ENCODE data around the gene SCFD1. TPM values are rescaled to one million over a fixed set of nuclear protein-coding genes. Genes with fewer than 3 reads are reported as not detected.

The SCFD1 gene, protein sequence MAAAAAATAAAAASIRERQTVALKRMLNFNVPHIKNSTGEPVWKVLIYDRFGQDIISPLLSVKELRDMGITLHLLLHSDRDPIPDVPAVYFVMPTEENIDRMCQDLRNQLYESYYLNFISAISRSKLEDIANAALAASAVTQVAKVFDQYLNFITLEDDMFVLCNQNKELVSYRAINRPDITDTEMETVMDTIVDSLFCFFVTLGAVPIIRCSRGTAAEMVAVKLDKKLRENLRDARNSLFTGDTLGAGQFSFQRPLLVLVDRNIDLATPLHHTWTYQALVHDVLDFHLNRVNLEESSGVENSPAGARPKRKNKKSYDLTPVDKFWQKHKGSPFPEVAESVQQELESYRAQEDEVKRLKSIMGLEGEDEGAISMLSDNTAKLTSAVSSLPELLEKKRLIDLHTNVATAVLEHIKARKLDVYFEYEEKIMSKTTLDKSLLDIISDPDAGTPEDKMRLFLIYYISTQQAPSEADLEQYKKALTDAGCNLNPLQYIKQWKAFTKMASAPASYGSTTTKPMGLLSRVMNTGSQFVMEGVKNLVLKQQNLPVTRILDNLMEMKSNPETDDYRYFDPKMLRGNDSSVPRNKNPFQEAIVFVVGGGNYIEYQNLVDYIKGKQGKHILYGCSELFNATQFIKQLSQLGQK
- 36.5 to 47.8 TPM (median 36.9 TPM) in 5 replicates for total RNA-seq (2022; extraction: Qiagen RNA extraction; ENCODE audit: low read depth)

DNA sequence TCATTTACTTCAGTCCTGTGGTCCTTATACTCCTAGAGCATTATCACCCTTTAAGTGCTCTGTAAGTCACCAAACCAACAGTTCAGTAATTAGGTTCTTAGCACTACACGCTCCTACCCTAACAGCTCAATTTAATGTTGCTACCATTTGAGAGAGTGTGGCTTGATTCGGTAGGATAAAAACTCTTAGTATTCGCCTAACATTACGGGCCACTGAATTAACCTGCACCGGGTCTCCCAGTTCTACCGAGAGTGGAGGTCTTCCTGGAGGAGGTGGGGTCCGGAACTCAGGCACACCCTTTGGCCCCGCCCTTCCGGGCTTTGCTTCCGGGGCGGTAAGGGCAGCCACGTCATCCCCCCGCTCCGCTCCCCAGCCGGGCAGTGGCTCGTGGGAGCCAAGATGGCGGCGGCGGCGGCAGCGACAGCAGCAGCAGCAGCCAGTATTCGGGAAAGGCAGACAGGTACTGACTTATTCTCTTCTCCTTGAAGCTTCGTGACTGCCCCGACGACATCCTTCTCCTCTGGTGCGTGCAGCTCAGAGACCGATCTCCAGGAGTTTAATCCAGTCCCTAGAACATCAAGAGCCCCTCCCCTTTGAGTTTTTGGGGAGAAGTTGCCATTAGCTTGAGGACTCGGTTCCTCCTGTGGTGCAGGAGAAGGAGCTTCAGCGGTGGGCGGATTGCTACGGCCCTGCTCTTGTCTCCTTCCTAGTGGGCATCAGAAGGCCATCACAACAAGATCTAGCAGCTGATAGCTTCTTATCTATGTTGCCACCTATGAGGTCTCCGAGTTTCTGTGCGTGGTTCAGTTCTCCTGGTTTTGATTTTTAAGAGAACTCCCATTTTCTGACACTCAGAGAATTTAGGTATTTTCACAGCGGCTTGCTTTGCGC, at the start of gene SCFD1:
Gene SCFD1, plus strand, starts transcription at position 380 of the 891 bp plus-strand sequence. Its CDS starts 20 bp downstream, at position 400.

Other genes with a start within 250 kb of the SCFD1 start
- 12.5 to 17.5 TPM (median 15.5 TPM) in 5 replicates for gene G2E3, start 63.2 kb upstream of the SCFD1 start, total RNA-seq (2022; extraction: Qiagen RNA extraction; ENCODE audit: low read depth)